ENCODE measurements around the gene CCL22.

CCL22 gene

GRCh38 chr16:57316390-57317017 lies 42.1 kb upstream of the CCL22 start:
- Mint-ChIP-seq H3K36me3 (ENCODE audit: low read depth) (no peaks in the 10 kb centered on the region), H3K27ac (no peak overlapping the region), H3K9me3 (no peaks in the 10 kb centered on the region), H3K4me3 (no peak overlapping the region), H3K27me3 (ENCODE audit: low read depth, poor library complexity) (peaks cover 11% of the 10 kb centered on the region), H3K4me1 (peaks cover 14% of the 10 kb centered on the region)
- DNase-seq: no peak
- TF ChIP-seq, protein P1, sequence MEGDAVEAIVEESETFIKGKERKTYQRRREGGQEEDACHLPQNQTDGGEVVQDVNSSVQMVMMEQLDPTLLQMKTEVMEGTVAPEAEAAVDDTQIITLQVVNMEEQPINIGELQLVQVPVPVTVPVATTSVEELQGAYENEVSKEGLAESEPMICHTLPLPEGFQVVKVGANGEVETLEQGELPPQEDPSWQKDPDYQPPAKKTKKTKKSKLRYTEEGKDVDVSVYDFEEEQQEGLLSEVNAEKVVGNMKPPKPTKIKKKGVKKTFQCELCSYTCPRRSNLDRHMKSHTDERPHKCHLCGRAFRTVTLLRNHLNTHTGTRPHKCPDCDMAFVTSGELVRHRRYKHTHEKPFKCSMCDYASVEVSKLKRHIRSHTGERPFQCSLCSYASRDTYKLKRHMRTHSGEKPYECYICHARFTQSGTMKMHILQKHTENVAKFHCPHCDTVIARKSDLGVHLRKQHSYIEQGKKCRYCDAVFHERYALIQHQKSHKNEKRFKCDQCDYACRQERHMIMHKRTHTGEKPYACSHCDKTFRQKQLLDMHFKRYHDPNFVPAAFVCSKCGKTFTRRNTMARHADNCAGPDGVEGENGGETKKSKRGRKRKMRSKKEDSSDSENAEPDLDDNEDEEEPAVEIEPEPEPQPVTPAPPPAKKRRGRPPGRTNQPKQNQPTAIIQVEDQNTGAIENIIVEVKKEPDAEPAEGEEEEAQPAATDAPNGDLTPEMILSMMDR (IDR thresholded peaks at IDR 0.05): no peak

- Mint-ChIP-seq H3K27ac (no peak overlapping the region), H3K27me3 (ENCODE audit: low read depth, poor library complexity) (peaks cover 13% of the 10 kb centered on the region), H3K9me3 (no peaks in the 10 kb centered on the region), H3K4me1 (peaks cover 14% of the 10 kb centered on the region), H3K4me3 (no peak overlapping the region), H3K36me3 (ENCODE audit: low read depth) (no peaks in the 10 kb centered on the region)
- TF ChIP-seq, protein P1 (IDR thresholded peaks at IDR 0.05): no peak
- DNase-seq: peak; percentile 18
Observed at GRCh38 chr16:57318240-57318970, 40.2 kb upstream of the CCL22 start.

- H3K27ac Mint-ChIP-seq: no peak overlapping the region
- DNase-seq: no peak
- H3K9me3 Mint-ChIP-seq: peaks cover under 1% of the 10 kb centered on the region
- peaks cover 13% of the 10 kb centered on the region for H3K27me3 Mint-ChIP-seq (ENCODE audit: low read depth, poor library complexity)
- peaks cover 14% of the 10 kb centered on the region for H3K4me1 Mint-ChIP-seq
- H3K36me3 Mint-ChIP-seq (ENCODE audit: low read depth): no peaks in the 10 kb centered on the region
- TF ChIP-seq, protein P1 (IDR thresholded peaks at IDR 0.05): no peak
- no peak overlapping the region for H3K4me3 Mint-ChIP-seq
Observed at GRCh38 chr16:57319646-57320045, 38.9 kb upstream of the CCL22 start.

- no peak for DNase-seq
- TF ChIP-seq, protein P1 (IDR thresholded peaks at IDR 0.05): no peak
- no peak overlapping the region for H3K27ac Mint-ChIP-seq
- no peak overlapping the region for H3K4me3 Mint-ChIP-seq
- H3K4me1 Mint-ChIP-seq: no peaks in the 10 kb centered on the region
- no peaks in the 10 kb centered on the region for H3K36me3 Mint-ChIP-seq (ENCODE audit: low read depth)
- H3K9me3 Mint-ChIP-seq: peaks cover 15% of the 10 kb centered on the region
- H3K27me3 Mint-ChIP-seq (ENCODE audit: low read depth, poor library complexity): peaks cover 17% of the 10 kb centered on the region
Observed at GRCh38 chr16:57324749-57325148, 33.8 kb upstream of the CCL22 start.

DNA sequence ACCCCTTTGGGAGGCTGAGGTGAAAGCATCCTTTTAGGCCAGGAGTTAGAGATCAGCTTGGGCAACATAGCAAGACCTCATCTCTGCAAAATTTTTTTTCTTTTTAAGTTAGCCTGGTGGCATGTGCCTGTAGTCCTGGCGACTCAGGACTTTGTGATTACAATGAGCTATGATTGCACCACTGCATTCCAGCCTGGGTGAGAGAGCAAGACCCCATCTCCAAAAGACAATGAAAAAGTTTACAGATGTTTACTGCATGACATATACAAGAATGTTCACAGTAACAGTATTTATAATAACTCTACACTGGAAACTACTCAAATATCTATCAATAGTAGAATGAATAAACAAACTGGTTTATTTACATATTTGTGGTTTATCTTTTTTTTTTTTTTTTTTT lies 33.1 kb upstream of the CCL22 start:
- Mint-ChIP-seq H3K27me3 (ENCODE audit: low read depth, poor library complexity) (peaks cover 17% of the 10 kb centered on the region), H3K9me3 (peaks cover 15% of the 10 kb centered on the region), H3K36me3 (ENCODE audit: low read depth) (no peaks in the 10 kb centered on the region), H3K27ac (no peak overlapping the region), H3K4me3 (no peak overlapping the region), H3K4me1 (no peaks in the 10 kb centered on the region)
- DNase-seq: no peak
- TF ChIP-seq, protein P1 (IDR thresholded peaks at IDR 0.05): no peak
